Cardiac septum (tissue), 1 donor: ENCODE measurements around the gene BARHL2. TPM values are rescaled to one million over a fixed set of nuclear protein-coding genes. Genes with fewer than 3 reads are reported as not detected.

Experiments used
- DNase-seq: peaks from one replicate; pipeline ENCODE4 v3.0.0-alpha.2; 2020; ENCODE audit warnings: low spot score
- intact Hi-C: fragments of 100-400 bp; cut with DNase I; formaldehyde crosslinking; loops from one replicate; pipeline ENCODE4 v1.14.0; 2022
- total RNA-seq: library from RNA; stranded (reverse); fragmentation: NEBNext Ultra II Directional; extraction: Animal tissue kit (Norgen Biotek cat#: 25700); gene quantifications from one replicate; pipeline ENCODE4 v1.2.1, GENCODE V29; 2021
- donor health status: DM: no; HTN: no; CAD: no.

BARHL2 gene
- total RNA-seq, 1 donor from 2014 or later, result not detected

DNA sequence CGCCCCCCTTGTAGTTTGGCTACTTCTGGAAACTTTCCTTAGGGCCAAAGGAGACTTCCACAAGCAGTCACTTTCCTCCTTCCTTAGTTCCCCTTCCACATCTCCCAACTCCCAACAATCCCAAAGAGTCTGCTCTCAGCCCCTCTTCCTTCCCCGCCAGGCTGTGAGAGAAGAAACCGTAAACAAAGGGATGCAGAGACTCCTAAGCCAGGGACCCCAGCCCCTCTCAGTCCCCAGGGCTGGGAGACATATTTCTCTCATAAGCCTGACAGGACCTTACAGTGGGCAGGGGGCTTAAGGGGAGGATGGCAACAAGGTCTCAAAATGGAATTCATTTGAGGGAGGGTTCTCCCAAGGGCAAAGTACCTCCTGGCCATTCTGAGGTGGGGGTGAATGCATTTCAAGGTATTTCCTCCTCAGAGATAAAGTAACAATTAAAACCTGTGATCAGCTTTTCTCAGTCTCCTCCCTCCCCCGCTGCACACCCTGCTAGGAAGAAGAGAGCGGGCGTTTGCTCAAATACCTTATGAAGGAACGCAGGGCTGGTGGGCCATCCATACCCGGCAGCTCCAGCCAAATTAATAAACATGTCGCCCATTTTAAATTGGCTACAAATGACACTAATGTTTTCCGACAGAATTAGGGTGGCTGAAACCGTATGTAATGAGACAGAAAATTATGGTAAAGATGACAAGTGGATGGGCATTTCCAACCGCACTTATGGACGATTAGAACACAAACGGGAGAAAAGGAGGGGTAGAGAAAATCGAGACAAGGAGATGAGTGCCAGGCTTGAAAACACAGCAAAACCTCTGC lies 4.0 kb downstream of the BARHL2 start:
- no peak for DNase-seq
- intact Hi-C loops, result no loop called here

DNA sequence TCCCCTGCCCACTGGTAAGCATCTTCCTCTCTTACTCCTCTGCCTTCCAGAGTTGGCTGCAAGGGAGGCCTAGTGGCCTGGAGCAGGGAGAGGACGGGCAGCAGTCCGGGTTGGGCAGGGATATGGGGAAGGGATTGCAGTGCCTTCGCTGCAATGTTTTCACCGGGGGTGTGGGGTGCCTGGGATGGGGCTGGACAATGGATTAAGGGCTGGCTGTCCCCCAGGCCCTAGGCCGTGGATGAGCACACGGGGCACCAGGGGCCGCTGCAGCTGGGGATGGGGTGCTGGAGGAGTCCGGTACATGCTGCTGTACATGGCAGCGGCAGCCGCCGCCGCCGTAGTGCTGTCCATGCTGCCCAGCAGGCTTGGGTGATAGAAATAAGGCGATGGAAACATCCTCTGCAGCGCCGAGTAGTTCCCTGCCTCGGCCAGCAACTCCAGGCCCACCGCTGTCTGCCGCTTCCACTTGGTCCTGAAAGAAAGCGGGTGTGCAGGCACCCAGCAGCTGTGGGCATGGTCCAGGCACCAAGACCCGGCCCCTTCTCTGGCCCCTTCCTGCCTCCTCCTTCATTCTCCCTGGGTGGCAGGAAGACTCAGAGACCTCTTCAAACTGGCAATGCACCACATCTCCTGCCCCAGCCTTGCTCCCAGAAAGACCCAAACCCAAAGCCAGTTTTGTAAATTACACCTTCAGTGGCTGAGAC lies 4.8 kb downstream of the BARHL2 start:
- intact Hi-C loops, result no loop called here

DNA sequence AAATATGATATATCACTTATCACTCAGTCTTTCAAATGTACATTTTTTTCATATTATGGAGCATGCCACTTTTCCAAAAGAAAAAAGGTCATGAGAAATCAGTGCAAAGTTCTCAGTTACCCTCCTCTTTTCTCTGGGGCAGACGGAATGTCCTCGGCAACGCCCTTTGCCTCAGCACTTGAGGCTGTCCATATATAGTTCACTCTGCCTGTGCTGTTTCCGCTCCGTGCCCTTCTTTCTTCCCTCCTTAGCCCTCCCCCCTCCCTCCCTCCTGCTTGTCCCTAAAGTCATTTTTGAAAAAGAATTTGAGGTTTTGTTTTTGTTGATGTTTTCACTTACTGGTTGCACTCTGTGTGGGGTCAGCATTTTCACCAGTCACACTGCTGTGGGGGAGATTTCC lies 5.4 kb downstream of the BARHL2 start:
- no peak for DNase-seq
- intact Hi-C loops, result no loop called here

More for the DNA sequence above, 4.8 kb downstream of the BARHL2 start:
- no peak for DNase-seq

DNA sequence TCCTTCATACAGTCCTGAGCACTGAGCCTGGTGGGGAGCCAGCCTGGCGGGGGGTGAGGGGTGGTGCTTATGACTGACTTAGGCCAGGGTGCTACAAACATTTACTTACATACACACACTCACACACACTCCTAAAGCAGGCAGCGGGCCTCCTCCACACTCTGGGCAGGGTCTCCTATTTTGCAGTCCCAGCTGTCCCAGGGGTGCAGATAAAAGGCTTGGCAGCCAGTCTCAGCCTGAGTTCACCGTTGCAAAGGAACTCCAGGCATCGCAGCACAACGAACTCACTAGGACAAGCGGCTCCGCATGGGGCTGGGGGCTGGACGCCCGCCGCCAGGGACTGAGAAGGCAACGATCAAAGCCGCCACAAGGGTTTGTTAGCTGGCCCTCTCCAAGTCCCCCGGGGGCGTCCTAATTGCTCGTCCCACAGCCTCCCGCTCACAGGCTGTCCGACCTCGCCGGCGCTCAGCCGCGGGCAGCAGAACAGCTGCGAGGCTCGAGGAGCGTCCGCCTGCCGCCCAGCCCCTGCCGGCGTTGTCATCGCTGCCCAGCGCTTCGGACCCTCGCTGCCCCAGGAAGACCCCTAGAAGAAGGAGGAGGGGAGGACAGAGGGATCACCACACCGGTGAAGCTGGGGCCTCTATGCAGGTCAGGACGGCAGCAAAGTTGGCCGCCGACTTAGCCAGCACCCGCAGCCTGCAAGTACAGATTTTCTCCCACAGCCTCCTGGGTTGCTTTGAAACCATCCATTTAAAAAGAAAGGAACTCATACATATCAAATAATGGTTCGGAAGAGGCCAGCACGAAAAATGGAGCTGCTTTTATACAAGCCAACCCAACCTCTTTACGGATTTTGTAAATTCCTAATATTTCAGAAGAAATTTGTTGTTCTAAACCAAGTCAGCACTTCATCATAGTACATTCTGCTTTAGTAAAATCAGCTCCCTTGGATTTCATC lies 6.2 kb downstream of the BARHL2 start:
- no peak for DNase-seq
- intact Hi-C loops, result no loop called here

DNA sequence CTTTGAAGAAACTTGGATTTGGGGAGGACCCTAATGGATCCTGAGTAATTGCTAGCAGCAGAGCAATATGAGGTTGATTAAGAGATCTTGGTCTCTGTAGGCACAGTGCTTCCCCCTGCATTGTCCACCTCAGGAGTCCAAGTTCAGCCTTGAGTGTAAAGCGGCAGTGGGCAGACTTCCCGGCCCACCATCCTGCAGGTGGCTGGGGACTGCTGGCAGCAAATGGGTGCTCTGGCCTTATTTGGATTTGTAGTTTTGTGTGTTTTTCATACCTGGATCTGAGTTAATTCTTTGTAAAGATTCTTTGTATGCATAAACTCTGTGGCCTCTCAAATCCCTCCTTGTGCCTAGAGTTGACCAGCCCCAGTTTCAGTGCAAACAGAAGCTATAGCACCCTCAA lies 7.6 kb downstream of the BARHL2 start:
- intact Hi-C loops, result no loop called here
- DNase-seq, result no peak

DNA sequence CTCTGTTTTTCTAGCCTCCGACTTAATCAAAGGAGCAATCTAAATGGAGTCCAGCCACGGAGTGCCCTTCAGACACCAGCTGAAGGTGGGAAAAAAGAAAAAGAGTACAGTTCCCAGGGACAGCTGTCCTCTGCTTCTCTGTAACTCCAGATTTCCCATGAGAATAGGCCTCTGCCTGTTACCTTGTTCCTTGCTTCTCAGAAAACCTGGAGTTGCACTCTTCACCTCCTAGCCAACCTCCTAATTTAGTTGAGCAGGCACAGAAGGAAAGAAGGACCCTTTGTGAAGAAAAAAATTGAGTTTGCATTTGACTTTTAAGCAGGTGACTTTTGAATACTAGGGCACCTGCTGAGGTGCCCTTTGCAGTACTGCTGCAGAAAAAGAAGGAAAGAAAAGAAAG lies 8.3 kb downstream of the BARHL2 start:
- DNase-seq, result no peak
- intact Hi-C loops, result no loop called here

DNA sequence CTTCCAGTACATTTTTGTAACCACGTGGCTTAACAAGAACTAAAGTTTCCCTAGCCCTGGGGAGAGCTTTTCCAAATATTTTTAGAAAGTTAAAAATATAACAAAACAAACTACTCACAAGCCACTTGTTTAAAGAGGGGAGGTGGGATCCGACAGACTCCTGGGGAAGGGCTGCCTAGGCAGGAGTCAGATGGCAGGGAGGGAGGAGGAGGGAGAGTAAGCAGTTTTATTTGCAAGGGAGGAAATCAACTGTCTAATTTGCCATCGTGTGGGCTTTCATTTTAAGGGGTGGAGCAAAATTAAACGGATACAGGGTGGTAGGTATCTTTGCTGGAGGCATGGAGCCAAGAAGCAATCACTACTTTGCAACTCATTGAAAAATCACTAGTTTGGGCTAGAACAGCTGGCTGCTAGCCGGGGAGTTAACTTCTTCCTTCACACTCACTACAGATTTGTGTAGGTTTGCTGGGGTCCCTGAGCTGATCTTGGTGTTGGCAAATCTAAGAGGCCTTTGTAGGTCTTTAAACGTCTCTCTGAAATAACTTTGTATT lies 8.8 kb downstream of the BARHL2 start:
- DNase-seq, result no peak
- intact Hi-C loops, result no loop called here

DNA sequence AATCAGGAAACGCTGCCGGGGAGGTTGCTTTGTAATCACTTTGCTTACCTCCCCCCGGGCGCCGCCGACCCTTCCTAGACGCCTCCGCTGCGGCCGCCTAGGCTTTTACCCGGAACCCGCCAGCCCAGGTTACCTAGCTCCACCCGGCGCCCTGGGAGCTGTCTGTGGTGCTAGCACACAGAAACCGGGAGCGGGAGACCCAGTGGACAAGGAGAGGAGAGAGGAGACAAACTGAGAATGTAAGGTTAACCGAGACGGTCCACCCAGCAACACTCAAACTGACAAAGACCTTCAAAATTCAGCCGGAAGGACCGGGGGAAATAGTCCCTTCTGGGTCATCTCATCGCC lies 9.8 kb downstream of the BARHL2 start:
- no peak for DNase-seq
- intact Hi-C loops, result no loop called here

DNA sequence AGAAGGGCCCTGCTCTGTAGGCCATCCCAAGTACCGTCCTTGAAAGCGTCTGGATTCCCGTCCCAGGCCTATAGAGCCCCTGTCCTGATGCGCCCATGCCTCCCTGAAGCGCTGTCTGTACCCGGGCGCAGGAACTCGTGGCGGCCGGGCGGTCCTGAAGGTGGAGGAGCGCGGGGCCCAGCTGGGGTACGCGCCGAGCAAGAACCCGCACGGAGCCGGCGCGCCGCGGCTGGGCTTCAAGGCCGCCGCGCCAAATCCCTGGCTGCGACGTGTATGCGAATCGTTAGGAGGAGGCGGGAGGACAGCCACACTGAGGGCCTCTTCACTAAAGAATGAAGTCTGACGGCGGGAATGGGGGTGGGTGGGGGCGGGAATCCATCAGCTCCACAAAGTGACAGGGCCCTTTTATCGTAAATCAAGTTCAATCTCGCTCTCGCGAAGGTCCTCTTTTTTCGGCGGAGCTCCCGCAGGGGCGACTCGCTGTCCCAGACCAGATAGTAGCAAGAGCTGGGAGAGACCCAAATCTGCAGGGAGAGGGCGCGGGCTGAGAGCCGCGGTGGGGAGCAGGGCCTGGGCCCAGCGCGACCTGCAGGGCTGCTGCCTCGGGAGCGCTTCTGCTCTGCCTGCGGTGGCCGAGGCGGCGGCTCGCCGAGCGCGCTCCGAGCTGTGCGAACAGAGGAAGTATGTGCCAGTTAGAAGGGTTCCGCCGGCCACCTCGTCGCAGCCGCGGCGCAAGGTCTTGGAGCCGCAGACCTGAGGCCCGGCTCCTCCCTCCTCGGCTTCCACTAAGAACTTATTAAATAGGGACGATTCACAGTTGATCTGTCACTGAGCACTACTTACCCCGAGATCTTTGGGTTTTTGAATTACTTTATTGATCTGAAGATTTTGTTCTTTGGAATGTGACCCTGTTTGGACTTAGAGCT lies 10.4 kb downstream of the BARHL2 start:
- intact Hi-C loops, result no loop called here
- no peak for DNase-seq

DNA sequence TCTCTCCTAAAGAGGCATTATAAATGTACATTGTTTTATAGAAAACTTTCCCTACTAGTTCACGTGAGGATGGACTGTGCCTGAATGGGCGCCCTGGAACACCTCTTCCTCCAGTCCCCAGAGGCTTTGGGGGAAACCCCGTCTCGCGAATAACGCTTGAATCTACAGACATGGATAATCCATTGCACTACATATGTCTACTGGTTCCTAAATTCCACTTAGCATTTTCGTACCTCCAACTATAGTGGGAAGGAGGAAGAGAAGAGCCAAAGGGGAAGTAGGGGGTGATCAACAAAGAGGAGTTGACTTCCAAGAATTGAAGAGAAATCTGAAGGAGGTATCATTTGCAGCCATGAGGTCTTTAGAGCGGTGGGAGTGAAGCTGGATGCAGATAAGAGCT lies 11.1 kb downstream of the BARHL2 start:
- no peak for DNase-seq
- intact Hi-C loops, result no loop called here

DNA sequence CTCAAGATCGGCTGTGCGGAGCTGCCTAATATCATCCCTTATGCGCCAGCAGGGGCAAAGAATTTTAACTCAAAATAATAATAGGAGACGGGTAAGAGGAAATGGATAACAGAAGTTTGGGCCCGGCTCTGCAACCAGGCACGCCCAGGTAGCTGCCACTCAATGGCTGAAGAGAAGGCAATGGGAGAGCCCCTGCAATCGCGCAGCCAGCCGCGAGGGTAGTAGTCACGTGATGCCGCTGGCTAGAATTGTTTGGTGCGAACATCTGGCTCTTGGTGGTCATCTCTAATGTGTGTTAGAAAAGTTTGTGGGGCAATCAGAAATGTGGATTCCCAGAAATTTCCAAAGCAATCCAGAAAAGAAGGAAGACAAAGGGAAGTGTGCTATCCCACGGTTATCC lies 12.3 kb downstream of the BARHL2 start:
- intact Hi-C loops, result no loop called here
- DNase-seq, result no peak

DNA sequence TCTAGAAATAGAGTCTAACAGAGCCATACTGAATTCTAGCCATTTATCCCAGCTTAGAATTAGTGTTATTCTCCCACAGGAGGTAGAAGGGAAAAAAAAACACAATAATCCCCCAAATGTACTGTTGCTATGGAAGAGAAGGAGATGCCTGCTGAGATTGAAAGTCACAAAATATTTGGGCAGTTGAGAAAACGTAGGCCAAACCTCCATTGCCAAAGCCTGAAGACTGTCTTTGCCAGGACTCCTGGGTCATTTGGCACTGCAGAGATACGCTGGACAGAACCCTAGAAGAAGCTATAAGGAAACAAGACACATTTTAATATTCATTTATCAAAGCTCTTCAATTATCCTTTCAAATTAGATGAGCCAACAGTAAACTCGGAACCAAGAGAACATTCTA lies 22.3 kb downstream of the BARHL2 start:
- no peak for DNase-seq
- intact Hi-C loops, result no loop called here

DNA sequence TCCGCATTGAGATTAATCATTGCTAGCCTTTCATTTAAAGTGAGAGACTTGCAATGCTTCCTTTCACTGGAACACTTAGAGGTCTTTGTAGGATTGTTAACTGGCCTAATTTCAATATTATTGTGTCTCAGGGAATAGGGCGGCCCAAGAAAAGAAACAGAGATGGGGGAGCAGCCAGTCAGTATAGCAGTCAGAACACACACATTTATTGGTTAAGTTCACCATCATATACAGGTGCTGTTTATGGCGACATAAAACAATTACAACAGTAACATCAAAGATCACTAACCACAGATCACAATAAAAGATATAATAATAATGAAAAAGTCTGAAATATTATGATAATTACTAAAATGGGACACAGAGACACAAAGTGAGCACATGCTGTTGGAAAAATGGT lies 29.4 kb downstream of the BARHL2 start:
- intact Hi-C loops, result no loop called here
- no peak for DNase-seq

DNA sequence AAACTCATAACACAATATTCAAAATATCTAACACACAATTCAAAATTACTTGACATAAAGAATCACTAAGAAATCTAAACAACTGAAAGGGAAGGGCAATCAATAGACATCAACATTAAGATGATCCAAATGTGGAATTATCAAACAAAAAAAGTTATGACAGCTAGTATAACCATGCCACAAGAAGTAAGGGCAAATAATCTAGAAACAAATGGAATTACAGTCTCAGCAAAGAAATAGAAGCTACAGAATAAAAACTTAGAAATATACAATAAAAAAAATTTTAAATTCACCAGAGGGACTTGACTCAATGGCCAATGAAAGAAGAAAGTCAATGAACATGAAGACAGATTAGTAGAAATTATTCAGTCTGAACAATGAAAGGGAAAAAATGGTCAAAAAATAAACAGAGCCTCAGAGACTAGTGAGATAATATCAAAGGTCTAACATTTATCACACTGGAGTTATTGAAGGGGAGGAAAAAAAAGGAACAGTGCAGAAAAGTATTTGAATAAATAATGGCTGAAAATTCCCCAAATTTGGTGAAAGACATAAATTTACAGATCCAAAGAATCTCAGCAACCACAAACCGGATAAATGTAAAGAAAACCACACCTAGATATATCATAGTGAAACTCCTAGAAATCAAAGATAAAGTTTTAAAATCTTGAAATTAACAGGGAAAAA lies 41.8 kb downstream of the BARHL2 start:
- intact Hi-C loops, result no loop called here
- DNase-seq, result no peak

DNA sequence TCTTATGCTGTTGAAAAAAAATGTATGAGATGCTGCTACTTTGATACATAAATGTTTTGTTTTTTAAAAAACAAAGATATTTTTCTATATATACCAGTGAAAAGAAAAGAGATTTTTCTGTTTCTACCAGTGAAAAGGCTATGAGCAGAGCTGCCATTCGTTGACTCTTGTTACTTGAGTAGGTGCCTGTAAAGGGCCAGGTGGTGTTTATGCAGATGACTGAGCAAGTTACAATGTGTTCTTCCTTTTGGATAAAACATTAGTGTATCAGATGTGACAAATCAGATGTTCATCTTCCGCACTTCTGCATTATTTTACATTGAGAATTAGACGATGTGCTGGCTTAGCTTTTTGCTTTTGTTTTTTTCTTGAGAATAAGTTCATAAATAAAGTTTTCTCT lies 45.4 kb downstream of the BARHL2 start:
- intact Hi-C loops, result no loop called here
- DNase-seq, result no peak

DNA sequence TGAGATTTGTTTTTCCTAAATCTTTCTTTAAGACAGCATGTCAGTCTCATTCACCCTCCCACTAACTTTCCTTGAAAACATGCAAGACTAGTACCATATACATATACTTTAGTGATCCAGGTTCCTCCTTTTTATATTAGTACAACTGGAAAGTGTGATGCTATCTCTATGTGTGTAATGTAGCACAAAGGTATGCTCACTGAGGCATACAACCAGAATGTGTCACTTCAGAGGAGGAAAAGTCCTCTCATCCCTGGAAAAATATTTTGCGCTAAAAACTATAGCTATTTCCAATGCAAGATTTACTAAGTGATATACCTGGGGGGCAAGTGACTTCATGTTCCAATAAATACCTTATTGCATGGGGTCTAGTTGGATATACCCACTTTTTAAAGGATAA lies 45.9 kb downstream of the BARHL2 start:
- intact Hi-C loops, result no loop called here

More for the DNA sequence above, 45.9 kb downstream of the BARHL2 start:
- DNase-seq, result no peak
